Activated naive CD8-positive, alpha-beta T cell treated with anti-CD3 and anti-CD28 coated beads, Interleukin-2, amount 10 ng/mL, durations not matched to agents 7 days and 5 days (primary cell): ENCODE measurements around the gene RAPH1. TPM values are rescaled to one million over a fixed set of nuclear protein-coding genes. Genes with fewer than 3 reads are reported as not detected.
"Not testable (repeated sequence)": the region's sequence is repeated elsewhere in the genome, so short reads cannot be mapped to it uniquely, and the experiment has no call there.

Source experiments
- ATAC-seq: fragments of 150-1000 bp; cut with Tn5 transposase; one replicate; pipeline ENCODE4 v1.10.0; 2021; ENCODE audit warnings: low read depth, moderate library complexity
- POLR2A ChIA-PET: fragments of 350-600 bp; sonication (Branson Sonifier 250); formaldehyde crosslinking; loops from one replicate; lab custom pipeline; 2021; ENCODE audit warnings: antibody characterized with exemption; lab: Charles Lee
- DNase-seq: peaks from one replicate; pipeline ENCODE4 v3.0.0; 2021
- H3K27ac Mint-ChIP-seq: one replicate; pipeline ENCODE4 v1.8.0; 2022; ENCODE audit warnings: mild to moderate bottlenecking, mixed read lengths
- H3K27me3 Mint-ChIP-seq: one replicate; pipeline ENCODE4 v1.8.0; 2022; ENCODE audit warnings: mild to moderate bottlenecking, moderate library complexity, mixed read lengths
- H3K36me3 Mint-ChIP-seq: one replicate; pipeline ENCODE4 v1.8.0; 2021; ENCODE audit warnings: mild to moderate bottlenecking, mixed read lengths
- H3K4me1 Mint-ChIP-seq: one replicate; pipeline ENCODE4 v1.8.0; 2021; ENCODE audit warnings: mixed read lengths
- H3K4me3 Mint-ChIP-seq: one replicate; pipeline ENCODE4 v1.8.0; 2022; ENCODE audit warnings: mild to moderate bottlenecking, moderate library complexity, mixed read lengths
- H3K9me3 Mint-ChIP-seq: one replicate; pipeline ENCODE4 v1.8.0; 2021; ENCODE audit warnings: mixed read lengths
- total RNA-seq, 2 experiments: library from RNA; stranded (reverse); gene quantifications; one replicate each; pipeline ENCODE4 v1.2.3, GENCODE V29; 2021

The RAPH1 gene
- total RNA-seq, 2 experiments from 2014 or later: 0.58 to 0.74 TPM

DNA sequence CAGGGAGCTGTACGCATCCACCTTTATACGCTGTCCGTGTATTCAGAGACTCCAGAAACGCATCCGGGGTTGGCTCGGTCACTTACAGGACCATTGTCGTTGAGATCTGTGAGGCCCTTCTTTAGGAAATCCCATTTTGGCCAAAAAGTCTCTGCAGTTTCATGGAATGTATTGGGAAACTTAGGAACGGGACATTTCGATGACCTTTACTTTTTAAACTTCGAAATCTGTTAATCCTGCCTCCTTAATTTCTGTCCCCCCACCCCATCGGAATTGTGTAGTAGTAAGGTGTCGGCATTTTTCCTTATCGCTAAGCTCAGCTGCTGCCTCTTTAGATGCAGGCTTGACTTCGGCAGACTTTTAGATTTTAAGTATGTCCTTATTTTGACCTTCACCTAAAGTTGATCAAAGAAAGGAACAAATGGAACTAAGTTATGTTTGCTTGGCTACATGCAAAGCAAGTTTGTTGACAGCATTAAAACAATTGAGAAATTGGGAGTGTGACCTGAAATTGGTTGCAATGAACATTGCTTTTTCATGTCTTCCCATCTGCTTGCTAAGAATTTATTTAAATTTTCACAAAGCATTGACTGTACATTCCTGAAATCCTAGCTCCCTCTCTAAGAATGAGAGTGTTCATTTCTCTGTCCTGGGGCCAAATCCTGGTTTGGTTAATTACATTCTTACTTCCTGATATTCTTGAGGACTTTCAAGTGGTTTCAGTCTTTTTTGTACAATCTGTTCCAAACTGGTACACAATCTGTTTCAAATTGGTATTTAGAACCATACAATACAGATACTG is 884 bp upstream of the RAPH1 start:
- ATAC-seq (no peak), DNase-seq (no peak)
- Mint-ChIP-seq H3K4me3 (peak overlapping the region; percentile 84), H3K27ac (no peak overlapping the region), H3K9me3 (peaks cover 13% of the 10 kb centered on the region), H3K4me1 (peaks cover 15% of the 10 kb centered on the region), H3K27me3 (peaks cover 69% of the 10 kb centered on the region), H3K36me3 (peaks cover 7% of the 10 kb centered on the region)
- POLR2A ChIA-PET: no interaction called here

DNA sequence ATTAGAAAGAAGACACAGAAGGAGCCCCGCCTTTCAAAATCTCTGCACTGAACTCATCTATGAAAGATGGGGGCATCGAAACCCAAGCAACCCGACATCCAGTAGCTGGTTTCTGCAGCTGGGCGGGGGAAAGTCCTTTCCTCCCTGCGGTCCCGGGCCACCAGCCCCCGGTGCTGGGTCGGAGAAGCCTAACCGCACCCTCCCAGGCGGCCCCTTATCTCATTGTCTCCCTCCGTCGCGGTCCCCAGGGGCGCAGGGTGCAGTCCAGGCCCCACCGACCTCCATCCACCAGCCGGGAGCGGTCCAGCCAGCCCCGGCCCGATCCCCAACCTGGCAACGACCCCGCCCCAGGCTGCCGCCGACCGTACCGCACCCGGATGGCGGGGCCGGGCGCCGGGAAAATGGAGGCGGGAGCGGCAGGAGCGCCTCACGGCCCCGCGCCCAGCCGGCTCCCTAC is 452 bp downstream of the RAPH1 start:
- H3K36me3 Mint-ChIP-seq: peaks cover 7% of the 10 kb centered on the region
- no peak for DNase-seq
- ATAC-seq: peak; percentile 28
- H3K9me3 Mint-ChIP-seq: peaks cover 13% of the 10 kb centered on the region
- H3K4me3 Mint-ChIP-seq: peak overlapping the region; percentile 72
- peaks cover 15% of the 10 kb centered on the region for H3K4me1 Mint-ChIP-seq
- POLR2A ChIA-PET: no interaction called here
- H3K27ac Mint-ChIP-seq: no peak overlapping the region
- peaks cover 79% of the 10 kb centered on the region for H3K27me3 Mint-ChIP-seq

DNA sequence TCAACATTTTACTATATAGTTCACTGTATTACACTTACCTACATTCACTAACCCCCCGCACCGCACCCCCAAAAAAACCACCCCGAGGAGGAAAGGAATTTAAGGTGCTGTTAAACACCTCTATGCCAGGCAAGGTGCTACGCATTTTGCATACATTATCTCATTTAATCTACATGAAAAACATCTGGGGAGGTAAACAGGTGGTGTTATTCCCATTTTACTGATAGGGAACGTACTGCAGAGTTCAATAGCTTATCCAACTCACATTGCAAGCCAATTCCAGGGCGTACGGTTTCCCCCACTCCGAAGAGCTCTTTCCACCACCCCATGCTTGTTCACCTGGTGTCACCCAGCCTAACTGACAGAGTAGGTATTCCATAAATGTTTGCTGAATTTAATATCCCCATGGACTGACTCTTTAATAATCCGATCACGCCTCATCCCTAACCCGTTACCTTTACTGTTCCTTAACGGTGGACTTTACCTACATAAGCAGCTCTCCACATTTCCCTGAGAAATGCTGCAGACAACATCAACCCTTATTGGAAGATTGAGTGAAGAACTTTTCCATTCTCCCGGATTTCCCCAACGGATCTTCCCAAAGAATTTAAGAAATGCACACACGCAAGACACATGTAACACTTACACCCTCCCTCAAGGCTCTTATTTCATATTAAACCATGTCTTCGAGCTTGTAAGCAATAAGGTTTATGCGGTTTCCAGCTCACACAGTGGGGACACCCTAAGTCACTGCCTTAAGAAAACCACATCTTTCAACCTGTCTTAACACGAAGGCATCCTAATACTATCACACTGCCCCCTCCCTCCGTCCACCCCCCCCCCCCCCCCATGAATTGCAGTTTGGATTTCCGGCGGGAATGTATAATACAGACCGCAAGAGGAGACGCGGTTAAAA is 1.2 kb downstream of the RAPH1 start:
- peaks cover 7% of the 10 kb centered on the region for H3K36me3 Mint-ChIP-seq
- POLR2A ChIA-PET: interaction anchor here (0.6 kb wide), 1 partner anchor 775 kb away, joined by 3 read pairs; no protein-coding TSS in a partner anchor
- peaks cover 13% of the 10 kb centered on the region for H3K9me3 Mint-ChIP-seq
- ATAC-seq (peak; percentile 39), DNase-seq (no peak)
- peak overlapping the region; percentile 72 for H3K4me3 Mint-ChIP-seq
- peaks cover 75% of the 10 kb centered on the region for H3K27me3 Mint-ChIP-seq
- H3K4me1 Mint-ChIP-seq: peaks cover 15% of the 10 kb centered on the region
- no peak overlapping the region for H3K27ac Mint-ChIP-seq

DNA sequence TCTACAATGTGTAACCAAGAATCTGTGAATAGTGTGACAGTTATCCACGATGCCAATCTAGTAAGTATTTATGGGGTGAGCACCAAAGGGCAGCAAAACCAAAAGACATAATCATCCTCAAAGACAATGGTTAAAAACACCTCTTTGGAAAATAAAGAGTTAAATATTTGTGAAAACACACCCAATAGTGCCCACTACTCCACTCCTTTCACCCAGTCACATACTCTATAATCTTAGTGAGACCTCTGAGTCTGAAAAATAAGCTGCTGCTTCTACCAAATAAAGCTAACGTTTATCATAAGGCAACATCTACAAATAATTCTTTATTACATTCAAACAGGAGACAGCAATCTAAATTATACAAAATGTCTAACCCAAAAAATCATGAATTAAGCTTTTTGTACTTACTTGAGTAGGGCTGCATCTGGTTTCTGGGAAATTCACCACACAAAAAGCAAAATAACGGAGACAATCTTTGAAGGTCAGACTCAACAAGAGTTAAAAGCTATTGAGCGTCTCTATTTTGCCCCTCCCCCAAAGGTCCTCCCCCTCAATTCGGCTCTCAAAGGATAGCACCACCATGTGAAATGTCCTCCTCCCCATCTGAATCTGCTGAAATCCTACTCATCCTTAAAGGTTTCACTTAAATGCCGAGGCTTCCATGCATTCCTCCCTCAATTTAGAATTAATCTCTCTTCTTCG is 2.0 kb downstream of the RAPH1 start:
- Mint-ChIP-seq H3K27ac (no peak overlapping the region), H3K9me3 (peaks cover 9% of the 10 kb centered on the region), H3K36me3 (peaks cover 4% of the 10 kb centered on the region), H3K4me1 (peaks cover 15% of the 10 kb centered on the region), H3K27me3 (peaks cover 68% of the 10 kb centered on the region), H3K4me3 (no peak overlapping the region)
- DNase-seq (no peak), ATAC-seq (no peak)
- POLR2A ChIA-PET: no interaction called here

DNA sequence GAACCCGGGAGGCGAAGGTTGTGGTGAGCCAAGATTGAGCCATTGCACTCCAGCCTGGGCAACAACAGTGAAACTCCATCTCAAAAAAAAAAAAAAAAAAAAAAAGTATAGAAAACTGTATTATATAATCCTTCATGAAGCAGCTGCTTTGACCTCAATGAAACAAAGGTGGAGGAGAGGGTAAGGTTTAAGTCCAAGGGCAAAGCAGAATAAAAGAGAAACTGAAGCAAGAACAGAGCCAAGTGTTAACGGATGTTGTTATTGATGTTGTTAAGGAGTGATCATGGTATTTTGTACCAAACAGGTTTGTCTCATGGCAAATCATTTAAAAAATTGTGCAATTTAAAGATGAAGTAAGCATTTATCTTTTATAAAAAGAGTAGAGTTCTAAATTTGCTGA is 7.4 kb downstream of the RAPH1 start:
- no peaks in the 10 kb centered on the region for H3K9me3 Mint-ChIP-seq
- DNase-seq (no peak), ATAC-seq (no peak)
- H3K36me3 Mint-ChIP-seq: no peaks in the 10 kb centered on the region
- POLR2A ChIA-PET: no interaction called here
- H3K27me3 Mint-ChIP-seq: peaks cover 38% of the 10 kb centered on the region
- no peaks in the 10 kb centered on the region for H3K4me1 Mint-ChIP-seq
- H3K27ac Mint-ChIP-seq: no peak overlapping the region
- no peak overlapping the region for H3K4me3 Mint-ChIP-seq

DNA sequence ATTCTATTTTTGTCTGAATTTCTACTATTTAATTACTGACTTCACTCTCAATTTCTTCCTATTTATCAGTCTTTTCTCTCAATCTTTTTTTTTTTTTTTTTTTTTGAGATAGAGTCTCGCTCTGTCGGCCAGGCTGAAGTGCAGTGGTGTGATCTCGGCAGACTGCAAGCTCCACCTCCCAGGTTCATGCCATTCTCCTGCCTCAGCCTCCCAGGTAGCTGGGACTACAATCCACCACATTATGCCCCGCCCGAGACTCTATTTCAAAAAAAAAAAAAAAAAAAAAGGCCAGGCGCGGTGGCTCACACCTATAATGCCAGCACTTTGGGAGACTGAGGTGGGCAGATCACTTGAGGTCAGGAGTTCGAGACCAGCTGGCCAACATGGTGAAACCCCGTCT is 21.8 kb downstream of the RAPH1 start:
- H3K9me3 Mint-ChIP-seq: peaks cover 13% of the 10 kb centered on the region
- DNase-seq, ATAC-seq, H3K27me3 Mint-ChIP-seq, H3K4me1 Mint-ChIP-seq, H3K27ac Mint-ChIP-seq, H3K4me3 Mint-ChIP-seq, POLR2A ChIA-PET, H3K36me3 Mint-ChIP-seq: not testable (repeated sequence)

DNA sequence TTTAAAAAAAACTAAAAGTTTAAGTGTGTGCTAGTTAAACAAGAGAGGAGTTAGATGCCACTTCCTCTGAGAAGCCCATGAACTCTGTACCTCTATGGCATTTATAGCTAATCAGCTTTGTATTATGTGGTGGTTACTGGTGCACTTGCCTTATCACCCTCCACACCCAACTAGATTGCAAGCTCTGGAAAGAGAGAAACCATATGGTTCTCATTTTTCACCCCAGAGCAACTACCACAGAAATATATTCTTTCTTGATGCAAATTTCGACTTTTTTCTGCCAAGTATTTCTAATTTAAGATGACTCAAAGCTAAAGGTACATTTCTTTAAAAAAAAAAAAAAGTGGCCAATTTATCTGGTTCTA is 24.2 kb downstream of the RAPH1 start:
- Mint-ChIP-seq H3K4me3 (no peak overlapping the region), H3K36me3 (no peaks in the 10 kb centered on the region), H3K27me3 (no peaks in the 10 kb centered on the region), H3K4me1 (peaks cover 2% of the 10 kb centered on the region), H3K27ac (no peak overlapping the region), H3K9me3 (peaks cover 9% of the 10 kb centered on the region)
- ATAC-seq: no peak
- no peak for DNase-seq
- POLR2A ChIA-PET: no interaction called here

DNA sequence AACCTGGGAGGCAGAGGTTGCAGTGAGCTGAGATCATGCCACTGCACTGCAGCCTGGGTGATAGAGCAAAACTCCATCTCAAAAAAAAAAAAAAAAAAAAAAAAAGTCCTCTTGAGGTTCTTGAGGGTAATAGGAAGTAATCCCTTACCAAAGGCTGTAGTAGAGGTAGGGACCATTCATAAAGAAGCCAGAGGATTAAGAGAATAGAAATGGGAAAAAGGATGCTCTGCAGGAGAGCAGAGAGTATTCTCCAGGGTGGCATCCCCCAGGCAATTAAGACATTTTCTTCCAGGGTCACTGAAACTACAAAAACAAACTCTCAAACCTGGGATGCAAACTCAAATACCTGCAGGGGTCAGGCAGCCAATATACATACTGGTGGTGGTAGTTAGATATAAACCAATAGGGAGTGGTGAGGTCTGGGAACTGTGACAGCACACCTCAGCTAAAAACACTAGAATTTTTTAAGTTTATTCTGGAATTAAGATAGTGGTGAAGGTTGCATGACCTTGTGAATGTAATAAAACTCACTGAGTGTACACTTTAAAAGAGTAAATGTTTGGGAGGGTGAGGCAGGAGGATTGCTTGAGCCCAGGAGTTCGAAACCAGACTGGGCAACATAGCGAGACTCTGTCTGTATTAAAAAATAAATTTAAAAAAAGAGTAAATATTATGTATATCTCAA is 24.7 kb downstream of the RAPH1 start:
- Mint-ChIP-seq H3K36me3 (no peaks in the 10 kb centered on the region), H3K27me3 (no peaks in the 10 kb centered on the region), H3K4me3 (no peak overlapping the region), H3K4me1 (peaks cover 2% of the 10 kb centered on the region), H3K27ac (no peak overlapping the region), H3K9me3 (peaks cover 9% of the 10 kb centered on the region)
- DNase-seq: no peak
- POLR2A ChIA-PET: no interaction called here
- no peak for ATAC-seq

DNA sequence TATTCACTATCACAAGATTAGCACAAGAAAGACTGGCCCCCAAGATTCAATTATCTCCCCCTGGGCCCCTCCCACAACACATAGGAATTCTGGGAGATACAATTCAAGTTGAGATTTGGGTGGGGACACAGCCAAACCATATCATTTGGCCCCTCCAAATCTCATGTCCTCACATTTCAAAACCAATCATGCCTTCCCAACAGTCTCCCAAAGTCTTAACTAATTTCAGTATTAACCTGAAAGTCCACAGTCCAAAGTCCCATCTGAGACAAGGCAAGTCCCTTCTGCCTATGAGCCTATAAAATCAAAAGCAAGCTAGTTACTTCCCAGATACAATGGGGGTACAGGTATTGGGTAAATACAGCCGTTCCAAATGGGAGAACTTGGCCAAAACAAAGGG is 31.6 kb downstream of the RAPH1 start:
- H3K4me3 Mint-ChIP-seq, ATAC-seq, H3K4me1 Mint-ChIP-seq, H3K27me3 Mint-ChIP-seq, H3K27ac Mint-ChIP-seq, H3K9me3 Mint-ChIP-seq, H3K36me3 Mint-ChIP-seq, DNase-seq, POLR2A ChIA-PET: not testable (repeated sequence)

DNA sequence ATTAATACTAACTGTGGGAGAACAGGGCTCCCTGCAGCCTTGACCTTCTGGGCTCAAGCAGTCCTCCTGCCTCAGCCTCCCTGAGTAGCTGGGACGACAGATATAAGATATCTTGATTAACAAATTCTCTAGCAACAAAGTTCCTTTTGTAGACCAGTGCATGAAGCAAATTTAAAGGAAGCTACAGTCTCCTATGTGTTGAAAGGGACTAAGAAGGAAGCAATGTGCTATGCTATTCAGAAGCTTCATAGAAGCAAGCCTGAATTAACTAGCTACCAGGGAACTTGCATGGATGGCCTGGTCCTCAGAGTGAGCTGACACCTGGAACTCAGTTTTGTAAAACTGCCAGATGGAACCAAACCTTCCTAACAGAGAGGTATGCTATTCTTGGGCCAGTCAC is 33.2 kb downstream of the RAPH1 start:
- H3K27ac Mint-ChIP-seq: no peak overlapping the region

DNA sequence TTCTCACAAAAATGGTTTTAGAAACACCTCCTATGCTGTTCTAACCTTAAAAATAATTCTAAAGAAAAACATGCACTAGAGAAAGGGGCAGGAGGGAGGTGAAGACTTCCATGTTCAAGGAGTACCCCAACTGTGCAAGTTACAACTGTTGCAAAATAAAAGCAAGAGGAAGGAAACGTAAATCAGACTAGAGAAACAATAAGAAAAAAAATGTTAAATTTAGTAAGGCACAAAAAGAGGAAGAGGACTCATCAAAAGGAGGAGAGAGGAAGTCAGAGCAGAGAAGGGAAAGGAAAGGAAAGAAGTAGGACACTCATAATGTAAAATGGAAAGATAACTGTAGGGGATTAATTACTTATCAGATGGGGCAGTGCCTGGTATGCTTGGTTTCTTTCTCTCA is 34.1 kb downstream of the RAPH1 start:
- Mint-ChIP-seq H3K27ac (no peak overlapping the region), H3K4me3 (no peak overlapping the region), H3K36me3 (peaks cover 3% of the 10 kb centered on the region), H3K9me3 (peaks cover 6% of the 10 kb centered on the region), H3K27me3 (no peaks in the 10 kb centered on the region), H3K4me1 (peaks cover 4% of the 10 kb centered on the region)
- ATAC-seq (no peak), DNase-seq (no peak)
- POLR2A ChIA-PET: interaction anchor here (0.6 kb wide), 1 partner anchor 434 kb away, joined by 3 read pairs; no protein-coding TSS in a partner anchor

More for the DNA sequence above, 33.2 kb downstream of the RAPH1 start:
- Mint-ChIP-seq H3K27me3 (no peaks in the 10 kb centered on the region), H3K36me3 (peaks cover 3% of the 10 kb centered on the region), H3K4me1 (peaks cover 4% of the 10 kb centered on the region), H3K4me3 (no peak overlapping the region), H3K9me3 (peaks cover 6% of the 10 kb centered on the region)
- ATAC-seq (no peak), DNase-seq (no peak)
- POLR2A ChIA-PET: interaction anchor here (0.6 kb wide), 1 partner anchor 433 kb away, joined by 3 read pairs; no protein-coding TSS in a partner anchor

DNA sequence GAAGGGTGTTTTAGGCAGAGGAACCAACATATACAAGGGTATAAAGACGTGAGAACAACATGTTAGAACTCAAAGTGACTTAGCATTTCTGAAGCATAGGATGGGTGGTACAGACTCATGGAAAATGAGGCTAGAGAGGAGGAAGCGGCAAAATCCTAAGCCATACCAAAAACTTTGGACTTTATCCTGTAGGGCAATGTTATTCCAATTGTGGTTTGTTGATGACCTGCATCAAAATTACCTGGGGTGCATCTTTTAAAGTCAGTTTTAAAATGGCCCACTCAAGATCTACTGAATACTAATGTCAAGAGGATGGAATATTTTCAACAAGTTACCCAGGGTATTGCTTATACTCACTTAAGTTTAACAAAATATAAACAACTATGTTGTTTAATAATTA is 34.8 kb downstream of the RAPH1 start:
- DNase-seq: no peak
- Mint-ChIP-seq H3K9me3 (peaks cover 6% of the 10 kb centered on the region), H3K27ac (no peak overlapping the region), H3K4me3 (no peak overlapping the region), H3K4me1 (peaks cover 4% of the 10 kb centered on the region), H3K27me3 (peaks cover 3% of the 10 kb centered on the region), H3K36me3 (peaks cover 4% of the 10 kb centered on the region)
- POLR2A ChIA-PET: no interaction called here
- no peak for ATAC-seq
